ENCODE data around the gene TAF9B.
A peak's percentile ranks its signal among the peaks of the same experiment; 100 is the strongest.

The TAF9B gene

GRCh38 chrX:78103623-78104446, 35.6 kb downstream of the TAF9B start, which contains the start of gene PGK1:
PGK1 (plus strand) TSS chrX:78104248; CDS start chrX:78104341, 93 bp downstream.
- no peak for TF ChIP-seq CTCF (IDR thresholded peaks at IDR 0.05)

- TF ChIP-seq CTCF (IDR thresholded peaks at IDR 0.05): no peak
These were observed 36.3 kb downstream of the TAF9B start for GRCh38 chrX:78103001-78103622.

- TF ChIP-seq CTCF (IDR thresholded peaks at IDR 0.05): no peak
These were observed 37.4 kb downstream of the TAF9B start for GRCh38 chrX:78102091-78102490.

GRCh38 chrX:78098108-78098507, 41.3 kb downstream of the TAF9B start:
- TF ChIP-seq CTCF (IDR thresholded peaks at IDR 0.05): no peak

GRCh38 chrX:78092296-78092695, 47.2 kb downstream of the TAF9B start:
- TF ChIP-seq CTCF (IDR thresholded peaks at IDR 0.05): peak; percentile 16; the same call in 1 of the 2 replicates
